ENCODE measurements around the gene FBXW7. TPM values are rescaled to one million over a fixed set of nuclear protein-coding genes. Genes with fewer than 3 reads are reported as not detected.

FBXW7 gene
- total and polyA plus RNA-seq, 2 of the 8 experiments (the other 6 are each of a cell fraction or from before 2014, with no cell fraction given) = 6.0 to 26.7 TPM

GRCh38 chr4:152364383-152364782 is 171.5 kb downstream of the FBXW7 start:
- H2BK120ac ChIP-seq (replicated peaks; ENCODE audit: low read depth, low read length) = no peak overlapping the region
- no peaks in the 10 kb centered on the region for H4K20me1 ChIP-seq (replicated peaks in 1 of 2; ENCODE audit: control insufficient read depth in 1 of 2, insufficient read depth in 2 of 2, low read length in 2 of 2)
- no peak overlapping the region for H3K27ac ChIP-seq (ENCODE audit: low read depth, low read length)
- no peak overlapping the region for H3K9ac ChIP-seq (replicated peaks in 1 of 4; ENCODE audit: extremely low read depth in 1 of 4, low read depth in 3 of 4, low read length in 3 of 4)
- CTCF ChIA-PET (ENCODE audit: partially characterized antibody) = no interaction called here
- H3K4me2 ChIP-seq (ENCODE audit: insufficient read depth in 1 of 2, low read depth in 2 of 2, low read length in 2 of 2) = no peak overlapping the region
- FAIRE-seq (no peak), DNase-seq (ENCODE audit: low read depth in 1 of 2, low spot score in 2 of 2) (no peak)
- no peaks in the 10 kb centered on the region for H3K27me3 ChIP-seq (replicated peaks in 1 of 4; ENCODE audit: control insufficient read depth in 3 of 4, extremely low read depth in 1 of 4, insufficient read depth in 3 of 4, low read length in 3 of 4)
- no peak overlapping the region for H2AFZ ChIP-seq (ENCODE audit: low read length)
- H2BK12ac ChIP-seq (ENCODE audit: low read depth, low read length) = no peak overlapping the region
- H3K4me1 ChIP-seq (replicated peaks in 1 of 4; ENCODE audit: control insufficient read depth in 3 of 4, insufficient read depth in 4 of 4, low read length in 3 of 4) = no peaks in the 10 kb centered on the region; a peak in 1 of 7 replicates
- H3K23ac ChIP-seq (ENCODE audit: insufficient read length) = no peak overlapping the region
- H3K79me2 ChIP-seq (ENCODE audit: control insufficient read depth in 1 of 2, insufficient read depth in 2 of 2, low read length in 2 of 2) = no peaks in the 10 kb centered on the region
- no peak overlapping the region for H2BK20ac ChIP-seq (ENCODE audit: low read length)
- H3K4ac ChIP-seq (replicated peaks; ENCODE audit: insufficient read length, low read depth, low read length) = no peak overlapping the region
- no peak overlapping the region for H4K8ac ChIP-seq (ENCODE audit: extremely low read depth, insufficient read depth, low read length)
- H4K91ac ChIP-seq (replicated peaks; ENCODE audit: insufficient read length, low read length) = no peak overlapping the region
- no peaks in the 10 kb centered on the region for H3K9me3 ChIP-seq (ENCODE audit: insufficient read depth in 2 of 2, low read depth in 1 of 2, low read length in 1 of 2)
- H3K56ac ChIP-seq (replicated peaks; ENCODE audit: insufficient read length, low read depth, low read length) = no peak overlapping the region
- no peaks in the 10 kb centered on the region for H3K36me3 ChIP-seq (ENCODE audit: control insufficient read depth in 2 of 4, insufficient read depth in 4 of 4, low read length in 3 of 4)
- H3K18ac ChIP-seq (ENCODE audit: extremely low read depth, low read length) = no peak overlapping the region
- POLR2A ChIA-PET (ENCODE audit: partially characterized antibody) = no interaction called here
- H2BK5ac ChIP-seq (ENCODE audit: low read depth, low read length) = no peak overlapping the region
- WGBS, 2 experiments (ENCODE audit: extremely low coverage in 1 of 2, insufficient coverage in 1 of 2, insufficient read length in 1 of 2, insufficient replicate concordance in 2 of 2, low coverage in 1 of 2, low lambda C conversion rate in 2 of 2, missing lambda C conversion rate in 1 of 2) = 68% methylated on average over 1 of the region's 1 CpG; no CpG with 5 or more reads in 1 of the 2 experiments
- H2BK15ac ChIP-seq (ENCODE audit: low read length) = no peak overlapping the region
- H3K23me2 ChIP-seq (ENCODE audit: low read depth, low read length) = no peaks in the 10 kb centered on the region
- no peaks in the 10 kb centered on the region for H3K79me1 ChIP-seq (ENCODE audit: low read depth, low read length)
- no peak overlapping the region for H3K4me3 ChIP-seq (ENCODE audit: extremely low read depth in 1 of 4, insufficient read depth in 2 of 4, low read depth in 3 of 4, low read length in 4 of 4)
- H2AK5ac ChIP-seq (ENCODE audit: low read depth, low read length) = no peak overlapping the region
- no peak overlapping the region for H3K14ac ChIP-seq (ENCODE audit: insufficient read length)
- H4K5ac ChIP-seq (ENCODE audit: insufficient read length, low read depth, low read length) = no peak overlapping the region
- TF ChIP-seq CBX5 (IDR thresholded peaks at IDR 0.05; ENCODE audit: low read depth, low read length) = no peak
- no peak for TF ChIP-seq BACH1 (IDR thresholded peaks at IDR 0.05; ENCODE audit: low read length)
- TF ChIP-seq RAD21 (IDR thresholded peaks at IDR 0.05 in 1 of 2, conservative IDR thresholded peaks at IDR 0.05 in 1 of 2; ENCODE audit: low read depth in 2 of 2, low read length in 2 of 2) = no peak
- TF ChIP-seq CREB1 (IDR thresholded peaks at IDR 0.05) = no peak
- no peak for TF ChIP-seq CHD2 (IDR thresholded peaks at IDR 0.05; ENCODE audit: low read length)
- TF ChIP-seq SIRT6 (IDR thresholded peaks at IDR 0.05; ENCODE audit: low read length) = no peak
- TF ChIP-seq ZNF274 (IDR thresholded peaks at IDR 0.05; ENCODE audit: borderline replicate concordance, extremely low read depth, low read length) = no peak
- no peak for TF ChIP-seq YY1 (IDR thresholded peaks at IDR 0.05; ENCODE audit: low read depth, low read length)
- no peak for TF ChIP-seq RBBP5 (IDR thresholded peaks at IDR 0.05; ENCODE audit: borderline replicate concordance, low read depth, low read length)
- TF ChIP-seq MAX (IDR thresholded peaks at IDR 0.05) = no peak
- no peak for TF ChIP-seq CBX8 (IDR thresholded peaks at IDR 0.05; ENCODE audit: borderline replicate concordance, low read depth, low read length)
